ENCODE data around the gene FAM234B.

DNA sequence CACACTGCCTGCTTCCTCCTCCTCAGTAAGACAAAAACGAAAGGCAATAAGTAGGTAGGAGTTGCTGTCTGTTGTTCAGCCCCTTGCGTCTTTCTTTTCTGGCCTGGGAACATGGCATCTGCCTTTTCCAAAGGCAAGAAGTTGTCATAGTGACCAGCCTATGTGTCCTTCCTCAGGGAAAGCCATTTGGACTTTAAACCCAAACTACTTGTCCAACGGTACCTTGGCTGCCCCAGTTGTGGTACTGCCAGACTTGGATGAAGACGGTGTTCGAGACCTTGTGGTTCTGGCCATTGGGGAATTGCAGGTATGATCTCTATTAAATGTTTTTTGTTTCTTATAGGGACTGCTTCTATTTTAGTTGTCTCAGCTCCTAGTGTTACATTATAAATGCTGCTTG, 18.5 kb downstream of the FAM234B start:
- TF ChIP-seq POLR2A (IDR thresholded peaks at IDR 0.05; ENCODE audit: extremely low read depth, insufficient read length), result no peak
- TF ChIP-seq, protein P1, sequence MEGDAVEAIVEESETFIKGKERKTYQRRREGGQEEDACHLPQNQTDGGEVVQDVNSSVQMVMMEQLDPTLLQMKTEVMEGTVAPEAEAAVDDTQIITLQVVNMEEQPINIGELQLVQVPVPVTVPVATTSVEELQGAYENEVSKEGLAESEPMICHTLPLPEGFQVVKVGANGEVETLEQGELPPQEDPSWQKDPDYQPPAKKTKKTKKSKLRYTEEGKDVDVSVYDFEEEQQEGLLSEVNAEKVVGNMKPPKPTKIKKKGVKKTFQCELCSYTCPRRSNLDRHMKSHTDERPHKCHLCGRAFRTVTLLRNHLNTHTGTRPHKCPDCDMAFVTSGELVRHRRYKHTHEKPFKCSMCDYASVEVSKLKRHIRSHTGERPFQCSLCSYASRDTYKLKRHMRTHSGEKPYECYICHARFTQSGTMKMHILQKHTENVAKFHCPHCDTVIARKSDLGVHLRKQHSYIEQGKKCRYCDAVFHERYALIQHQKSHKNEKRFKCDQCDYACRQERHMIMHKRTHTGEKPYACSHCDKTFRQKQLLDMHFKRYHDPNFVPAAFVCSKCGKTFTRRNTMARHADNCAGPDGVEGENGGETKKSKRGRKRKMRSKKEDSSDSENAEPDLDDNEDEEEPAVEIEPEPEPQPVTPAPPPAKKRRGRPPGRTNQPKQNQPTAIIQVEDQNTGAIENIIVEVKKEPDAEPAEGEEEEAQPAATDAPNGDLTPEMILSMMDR (IDR thresholded peaks at IDR 0.05; ENCODE audit: low read depth, low read length), result no peak

Data from NB4 (cell line).